Neural cell (in vitro differentiated cells): ENCODE data around the gene P2RY6. TPM values are rescaled to one million over a fixed set of nuclear protein-coding genes. Genes with fewer than 3 reads are reported as not detected.

Experiments
- H2AFZ ChIP-seq: fragments of 200-600, 300-800 bp; sonication (generic), shearing (Covaris generic); 2 replicates; pipeline ENCODE4 v1.6.0; 2014; ENCODE audit warnings: low read depth, mild to moderate bottlenecking, antibody characterized with exemption, low read length, moderate library complexity
- H3F3A ChIP-seq: fragments of 200-600 bp; shearing (Covaris generic); 2 replicates; pipeline ENCODE4 v1.6.1; 2016; ENCODE audit warnings: mild to moderate bottlenecking, moderate library complexity, mixed read lengths, antibody characterized with exemption, low read length; ENCODE audit not compliant: insufficient read depth, poor library complexity, severe bottlenecking
- H3K27ac ChIP-seq: fragments of 200-600, 300-800 bp; sonication (generic), shearing (Covaris generic); 2 replicates; pipeline ENCODE4 v1.5.1; 2014; ENCODE audit warnings: mild to moderate bottlenecking, low read length, moderate library complexity
- H3K27me3 ChIP-seq: fragments of 300-800, 200-600 bp; sonication (generic), shearing (Covaris generic); 2 replicates; pipeline ENCODE4 v1.6.0; 2014; ENCODE audit warnings: mild to moderate bottlenecking, low read depth, low read length, moderate library complexity; ENCODE audit not compliant: insufficient read depth
- H3K36me3 ChIP-seq: fragments of 300-800, 200-600 bp; sonication (generic), shearing (Covaris generic); 2 replicates; pipeline ENCODE4 v1.5.1; 2014; ENCODE audit warnings: mild to moderate bottlenecking, antibody characterized with exemption, low read length, moderate library complexity; ENCODE audit not compliant: insufficient read depth
- H3K4me2 ChIP-seq: fragments of 300-800, 200-600 bp; sonication (generic), shearing (Covaris generic); 2 replicates; pipeline ENCODE4 v1.6.0; 2014; ENCODE audit warnings: mild to moderate bottlenecking, low read length
- H3K4me3 ChIP-seq: fragments of 300-800, 200-600 bp; sonication (generic), shearing (Covaris generic); 2 replicates; pipeline ENCODE4 v1.5.1; 2014; ENCODE audit warnings: mild to moderate bottlenecking, low read length, moderate library complexity
- H3K79me2 ChIP-seq: fragments of 200-600 bp; shearing (Covaris generic); replicated peaks from 2 replicates; pipeline ENCODE4 v1.6.0; 2014; ENCODE audit warnings: mild to moderate bottlenecking, low read length, moderate library complexity; ENCODE audit not compliant: insufficient read depth
- H3K9ac ChIP-seq: fragments of 300-800, 200-600 bp; sonication (generic), shearing (Covaris generic); 2 replicates; pipeline ENCODE4 v1.6.1; 2016; ENCODE audit warnings: mild to moderate bottlenecking, low read length, mixed read lengths
- H3K9me2 ChIP-seq: fragments of 200-600 bp; shearing (Covaris generic); 2 replicates; pipeline ENCODE4 v1.6.1; 2016; ENCODE audit warnings: mild to moderate bottlenecking, low read length, mixed read lengths; ENCODE audit not compliant: insufficient read depth
- H3K9me3 ChIP-seq: fragments of 200-600, 300-800 bp; sonication (generic), shearing (Covaris generic); 2 replicates; pipeline ENCODE4 v1.6.1; 2016; ENCODE audit warnings: mild to moderate bottlenecking, mixed run types, low read length, moderate library complexity, mixed read lengths
- H4K20me1 ChIP-seq: fragments of 200-600 bp; shearing (Covaris generic); 2 replicates; pipeline ENCODE4 v1.6.1; 2016; ENCODE audit warnings: mild to moderate bottlenecking, mixed run types; ENCODE audit not compliant: insufficient read depth
- CTCF ChIP-seq: fragments of 450-650 bp; IDR thresholded peaks from 2 replicates; pipeline ENCODE4 v1.5.1; 2014; ENCODE audit warnings: antibody characterized with exemption, mild to moderate bottlenecking, moderate library complexity; ENCODE audit not compliant: poor library complexity, severe bottlenecking
- EP300 ChIP-seq: fragments of 450-650 bp; conservative IDR thresholded peaks from 2 replicates; pipeline ENCODE4 v1.6.1; 2014; ENCODE audit warnings: antibody characterized with exemption, mild to moderate bottlenecking, moderate library complexity; ENCODE audit not compliant: poor library complexity, severe bottlenecking
- EZH2 ChIP-seq: fragments of 200-600, 300-800 bp; shearing (Covaris generic), sonication (generic); IDR thresholded peaks from 2 replicates; pipeline ENCODE4 v1.6.1; 2014; ENCODE audit warnings: antibody characterized with exemption, low read length, borderline replicate concordance, mild to moderate bottlenecking; ENCODE audit not compliant: insufficient read depth, poor library complexity, severe bottlenecking
- MXI1 ChIP-seq: fragments of 450-650 bp; conservative IDR thresholded peaks from 2 replicates; pipeline ENCODE4 v1.6.1; 2014; ENCODE audit warnings: antibody characterized with exemption, mild to moderate bottlenecking; ENCODE audit not compliant: poor library complexity, severe bottlenecking
- POLR2AphosphoS5 ChIP-seq: IDR thresholded peaks from 2 replicates; pipeline ENCODE4 v1.6.1; 2012
- REST ChIP-seq: IDR thresholded peaks from 2 replicates; pipeline ENCODE4 v1.6.1; 2012; ENCODE audit warnings: borderline replicate concordance
- SMC3 ChIP-seq: fragments of 450-650 bp; conservative IDR thresholded peaks from 2 replicates; pipeline ENCODE4 v1.6.1; 2014; ENCODE audit warnings: antibody characterized with exemption, mild to moderate bottlenecking, moderate library complexity; ENCODE audit not compliant: poor library complexity
- TAF1 ChIP-seq: IDR thresholded peaks from 2 replicates; pipeline ENCODE4 v1.6.1; 2012; ENCODE audit warnings: low read depth
- polyA plus RNA-seq: library from polyadenylated mRNA; depleted of rRNA; stranded (reverse); fragments of >200 nt; gene quantifications from 2 replicates; pipeline ENCODE4 v1.2.3, GENCODE V29; 2014

Gene P2RY6
- polyA plus RNA-seq, 1 donor from 2014 or later: not detected

DNA sequence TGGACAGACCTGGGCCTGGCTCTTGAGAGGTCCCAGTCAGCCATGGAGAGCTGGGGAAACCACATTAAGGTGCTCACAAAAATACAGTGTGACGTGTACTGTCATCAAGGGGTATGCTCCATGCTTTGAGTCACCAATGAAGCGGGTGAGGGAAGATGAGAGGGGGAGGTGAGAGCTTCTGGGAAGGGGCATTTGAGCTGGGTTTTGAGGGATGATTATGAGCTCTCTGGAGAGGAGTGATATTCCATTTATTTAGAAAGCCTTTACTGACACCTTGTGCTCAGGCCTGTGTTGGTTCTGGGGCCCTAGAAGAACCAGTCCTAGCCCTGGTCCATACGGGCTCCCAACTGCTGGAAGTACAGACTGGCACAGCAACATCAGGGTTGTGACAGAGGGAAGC, 25.6 kb downstream of the P2RY6 start:
- H3K27me3 ChIP-seq: no peaks in the 10 kb centered on the region
- H3K9me2 ChIP-seq: no peaks in the 10 kb centered on the region
- H3K27ac ChIP-seq: no peak overlapping the region
- H3K79me2 ChIP-seq: no peaks in the 10 kb centered on the region
- no peak overlapping the region for H2AFZ ChIP-seq
- no peak overlapping the region for H3K4me3 ChIP-seq
- H4K20me1 ChIP-seq: no peaks in the 10 kb centered on the region
- no peak overlapping the region for H3K4me2 ChIP-seq
- TF ChIP-seq EP300 (no peak), MXI1 (no peak)
- no peak overlapping the region for H3K9ac ChIP-seq
- no peaks in the 10 kb centered on the region for H3K36me3 ChIP-seq
- H3F3A ChIP-seq: no peaks in the 10 kb centered on the region
- no peaks in the 10 kb centered on the region for H3K9me3 ChIP-seq

- H3K36me3 ChIP-seq: no peaks in the 10 kb centered on the region
- no peak overlapping the region for H3K4me3 ChIP-seq
- H3K9me3 ChIP-seq: no peaks in the 10 kb centered on the region
- no peak overlapping the region for H3K27ac ChIP-seq
- H3K9me2 ChIP-seq: no peaks in the 10 kb centered on the region
- H3K27me3 ChIP-seq: no peaks in the 10 kb centered on the region
- no peak overlapping the region for H3K4me2 ChIP-seq
- H3F3A ChIP-seq: no peaks in the 10 kb centered on the region
- no peaks in the 10 kb centered on the region for H4K20me1 ChIP-seq
- no peak overlapping the region for H3K9ac ChIP-seq
- H2AFZ ChIP-seq: no peak overlapping the region
- H3K79me2 ChIP-seq: no peaks in the 10 kb centered on the region
- TF ChIP-seq SMC3 (no peak), TAF1 (no peak), REST (no peak), CTCF (no peak), EP300 (no peak)
These were observed 26.1 kb downstream of the P2RY6 start for GRCh38 chr11:73298233-73298632.

DNA sequence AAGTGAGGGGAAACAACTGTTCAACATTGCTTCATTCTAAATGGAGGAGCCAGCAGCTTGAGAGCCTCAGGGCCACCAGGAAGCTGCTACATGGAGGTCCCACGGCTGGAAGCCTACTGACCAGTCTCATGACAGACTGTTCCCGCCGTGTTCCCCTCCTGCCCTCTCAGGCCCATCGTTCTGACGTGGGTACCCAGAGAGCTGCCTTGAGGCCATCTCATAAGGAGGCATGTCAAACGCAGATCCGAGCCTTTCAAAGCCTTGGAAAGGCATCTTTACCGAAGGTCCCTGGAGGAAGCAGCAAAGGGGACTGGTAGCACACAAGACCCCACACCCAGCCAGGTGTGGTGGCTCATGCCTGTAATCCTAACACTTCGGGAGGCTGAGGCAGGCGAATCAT, 27.6 kb downstream of the P2RY6 start:
- Histone ChIP-seq H3F3A (no peaks in the 10 kb centered on the region), H2AFZ (no peak overlapping the region), H3K27me3 (no peaks in the 10 kb centered on the region), H3K79me2 (no peaks in the 10 kb centered on the region), H4K20me1 (no peaks in the 10 kb centered on the region), H3K36me3 (no peaks in the 10 kb centered on the region), H3K27ac (no peak overlapping the region), H3K4me2 (no peak overlapping the region), H3K9me2 (no peaks in the 10 kb centered on the region), H3K4me3 (no peak overlapping the region), H3K9ac (no peak overlapping the region), H3K9me3 (no peaks in the 10 kb centered on the region)
- TF ChIP-seq CTCF (no peak), EZH2 (no peak), REST (no peak), EP300 (no peak), POLR2AphosphoS5 (no peak)
